GOT3 (cell line): ENCODE data around the gene ZNF132.
"Not testable (repeated sequence)": the region's sequence is repeated elsewhere in the genome, so short reads cannot be mapped to it uniquely, and the experiment has no call there.

ENCODE experiments used
- DNase-seq: peaks from one replicate; lab custom pipeline; 2025; ENCODE audit warnings: mixed read lengths; lab: John Stamatoyannopoulos, UW

The ZNF132 gene

GRCh38 chr19:58439576-58440554 lies at the start of gene ZNF132:
TSS of gene ZNF132 (minus strand) at chr19:58440153. CDS start at chr19:58439821, 332 bp downstream.
- DNase-seq: peak; percentile 71

GRCh38 chr19:58484349-58484748 lies 44.4 kb upstream of the ZNF132 start:
- not testable (repeated sequence) for DNase-seq

GRCh38 chr19:58483776-58484175 lies 43.8 kb upstream of the ZNF132 start:
- DNase-seq: no peak

GRCh38 chr19:58482372-58482771 lies 42.4 kb upstream of the ZNF132 start:
- DNase-seq: no peak

- no peak for DNase-seq
These were observed 40.9 kb upstream of the ZNF132 start for GRCh38 chr19:58480831-58481230.

GRCh38 chr19:58480481-58480830 lies 40.5 kb upstream of the ZNF132 start:
- no peak for DNase-seq

GRCh38 chr19:58479736-58480480 lies 40.0 kb upstream of the ZNF132 start:
- no peak for DNase-seq

- DNase-seq: no peak
These were observed 39.4 kb upstream of the ZNF132 start for GRCh38 chr19:58479303-58479702.

GRCh38 chr19:58477871-58478270 lies 37.9 kb upstream of the ZNF132 start:
- DNase-seq: no peak

GRCh38 chr19:58477130-58477529 lies 37.2 kb upstream of the ZNF132 start:
- no peak for DNase-seq

- DNase-seq: no peak
These were observed 36.6 kb upstream of the ZNF132 start for GRCh38 chr19:58476498-58477015.

- DNase-seq: peak; percentile 83
These were observed 36.0 kb upstream of the ZNF132 start, which contains the start of gene ZNF446 for GRCh38 chr19:58475714-58476497. TSS of gene ZNF446 (plus strand) at chr19:58476352. CDS start at chr19:58477219, 867 bp downstream.

GRCh38 chr19:58474997-58475713 lies 35.2 kb upstream of the ZNF132 start:
- DNase-seq: no peak

GRCh38 chr19:58474291-58474996 lies 34.5 kb upstream of the ZNF132 start:
- no peak for DNase-seq

GRCh38 chr19:58473775-58474174 lies 33.8 kb upstream of the ZNF132 start:
- no peak for DNase-seq

GRCh38 chr19:58471736-58472135 lies 31.8 kb upstream of the ZNF132 start:
- DNase-seq: no peak

GRCh38 chr19:58470837-58471543 lies 31.0 kb upstream of the ZNF132 start:
- not testable (repeated sequence) for DNase-seq

- no peak for DNase-seq
These were observed 29.5 kb upstream of the ZNF132 start for GRCh38 chr19:58469241-58470013.
